Measurements from ENCODE around the gene RPH3AL.

DNA sequence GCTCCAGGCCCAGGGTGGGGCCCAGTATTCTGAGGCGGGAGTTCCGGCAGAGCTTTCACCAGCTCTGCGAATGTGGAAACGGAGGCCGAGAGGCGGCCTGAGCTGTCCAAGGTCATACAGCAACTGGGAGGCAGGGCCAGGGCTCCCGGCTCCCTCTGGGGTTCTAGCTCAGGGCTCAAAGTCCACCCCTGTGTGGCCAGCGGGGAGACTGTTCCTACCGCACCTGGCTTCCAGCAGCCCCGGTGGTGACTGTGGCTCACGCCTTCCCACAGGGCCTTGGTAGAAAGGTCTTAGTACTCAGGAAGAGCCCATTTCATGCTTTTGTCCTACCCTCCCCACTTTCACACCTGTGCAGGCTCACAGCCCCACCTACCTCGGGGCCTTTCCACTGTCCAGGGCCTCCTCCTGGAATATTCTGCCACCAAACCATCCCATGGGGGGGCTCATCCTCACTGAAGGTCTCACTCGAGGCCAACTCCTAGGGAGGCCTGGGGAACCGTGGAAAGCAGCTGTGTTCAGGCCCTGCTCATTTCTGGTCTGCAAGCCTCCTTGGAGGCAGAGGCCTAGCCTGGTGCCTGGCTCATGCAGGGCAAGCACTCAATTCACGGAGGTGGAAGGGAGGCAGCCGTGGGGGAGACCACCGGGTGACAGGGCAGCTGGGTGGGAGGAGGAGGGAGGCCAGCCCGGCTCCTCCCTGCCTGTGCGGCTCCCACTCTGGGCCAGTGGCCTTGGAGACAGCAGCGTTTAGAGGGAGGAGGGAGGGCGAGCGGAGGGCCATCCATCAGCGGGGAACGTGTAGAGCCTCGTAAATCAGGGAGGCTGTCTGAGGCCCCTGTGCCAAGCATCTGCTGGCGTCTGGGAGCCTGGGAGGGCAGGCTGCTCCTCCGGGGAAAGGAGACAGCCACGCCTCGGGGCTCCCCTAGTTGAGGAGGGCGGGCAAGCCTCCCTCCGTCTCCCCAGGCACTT is 158.5 kb downstream of the RPH3AL start:
- TF ChIP-seq POLR2A (IDR thresholded peaks at IDR 0.05; ENCODE audit: low read depth, low read length) (no peak), POLR2AphosphoS5 (IDR thresholded peaks at IDR 0.05; ENCODE audit: low read depth, low read length) (no peak)

All from GM12892 (cell line).